Common myeloid progenitor, CD34-positive (primary cell): Measurements from ENCODE around the gene NPRL2.
"Not testable (repeated sequence)": the region's sequence is repeated elsewhere in the genome, so short reads cannot be mapped to it uniquely, and the experiment has no call there.

Experiments
- CTCF ChIA-PET: fragments of 350-600 bp; sonication (Branson Sonifier 250); formaldehyde crosslinking; loops from one replicate; lab custom pipeline; 2021; ENCODE audit warnings: antibody characterized with exemption; lab: Charles Lee
- POLR2A ChIA-PET: fragments of 350-600 bp; sonication (Branson Sonifier 250); formaldehyde crosslinking; loops from one replicate; lab custom pipeline; 2021; ENCODE audit warnings: antibody characterized with exemption; lab: Charles Lee
- DNase-seq, 3 donors: peaks; one replicate each; pipeline versions ENCODE4 v3.0.0 to v3.0.0-alpha.2; 2013
- H3K27ac ChIP-seq, 2 experiments: 1 replicate in 1 of 2; 2 replicates in 1 of 2; pipeline ENCODE4 v1.7.0; 2013; ENCODE audit warnings: inconsistent platforms in 2 of 2, low read length in 2 of 2, mild to moderate bottlenecking in 2 of 2, low read depth in 1 of 2, moderate library complexity in 1 of 2; ENCODE audit not compliant: severe bottlenecking in 2 of 2, insufficient read depth in 1 of 2, poor library complexity in 1 of 2
- H3K27me3 ChIP-seq, 5 experiments: replicated peaks in 2 of 5; 1 replicate in 3 of 5; 2 replicates in 2 of 5; pipeline versions ENCODE4 v1.6.1 to v1.7.0; 2013; ENCODE audit warnings: low read length in 4 of 5, mild to moderate bottlenecking in 2 of 5, moderate library complexity in 2 of 5, inconsistent platforms in 1 of 5; ENCODE audit not compliant: insufficient read depth in 5 of 5, control insufficient read depth in 4 of 5
- H3K36me3 ChIP-seq, 4 experiments: 1 replicate in 2 of 4; 2 replicates in 2 of 4; pipeline versions ENCODE4 v1.6.1 to v1.7.0; 2013; ENCODE audit warnings: low read length in 3 of 4, control low read depth in 1 of 4, mild to moderate bottlenecking in 1 of 4; ENCODE audit not compliant: control insufficient read depth in 4 of 4, insufficient read depth in 4 of 4
- H3K4me1 ChIP-seq, 4 experiments: 1 replicate in 3 of 4; 2 replicates in 1 of 4; pipeline versions ENCODE4 v1.6.1 to v1.7.1; 2013; ENCODE audit warnings: low read length in 3 of 4, mild to moderate bottlenecking in 3 of 4, control low read depth in 1 of 4, inconsistent platforms in 1 of 4, moderate library complexity in 1 of 4; ENCODE audit not compliant: control insufficient read depth in 4 of 4, insufficient read depth in 4 of 4; ENCODE audit errors: control extremely low read depth in 1 of 4
- H3K4me3 ChIP-seq, 7 experiments: 1 replicate in 4 of 7; 2 replicates in 3 of 7; pipeline versions ENCODE4 v1.5.1 to v1.7.0; 2013; ENCODE audit warnings: mild to moderate bottlenecking in 7 of 7, low read length in 6 of 7, moderate library complexity in 6 of 7, inconsistent platforms in 2 of 7, low read depth in 2 of 7, control low read depth in 1 of 7; ENCODE audit not compliant: insufficient read depth in 4 of 7, control insufficient read depth in 1 of 7; ENCODE audit errors: extremely low read depth in 1 of 7
- H3K9me3 ChIP-seq, 5 experiments: 1 replicate in 4 of 5; 2 replicates in 1 of 5; pipeline versions ENCODE4 v1.6.1 to v1.7.1; 2013; ENCODE audit warnings: low read length in 4 of 5, mild to moderate bottlenecking in 2 of 5, inconsistent platforms in 1 of 5, low read depth in 1 of 5, moderate library complexity in 1 of 5; ENCODE audit not compliant: control insufficient read depth in 4 of 5, insufficient read depth in 2 of 5; ENCODE audit errors: control extremely low read depth in 1 of 5
- WGBS: methylation state at CpG from one replicate; pipeline ENCODE4 v1.1.5; 2013; ENCODE audit not compliant: insufficient coverage; 5-methylcytosine and 5-hydroxymethylcytosine counted together

NPRL2 gene

GRCh38 chr3:50314816-50315215 lies 35.8 kb downstream of the NPRL2 start:
- Histone ChIP-seq H3K9me3 (no peaks in the 10 kb centered on the region), H3K27ac (no peak overlapping the region), H3K4me1 (peaks cover 2 to 25% (median 22%) of the 10 kb centered on the region in 4 experiments), H3K27me3 (no peaks in the 10 kb centered on the region), H3K4me3 (no peak overlapping the region), H3K36me3 (peaks cover 0 to 37% (median 10%) of the 10 kb centered on the region in 4 experiments)
- CTCF ChIA-PET: interaction anchor here (0.6 to 11.6 kb wide), 7 partner anchors 9 to 169 kb away, joined by 3 to 105 read pairs (median 5); partner anchors contain the start of genes HYAL1 and TUSC2
- POLR2A ChIA-PET: interaction anchor here (1.0 kb wide), 1 partner anchor 15 kb away, joined by 3 read pairs; no protein-coding TSS in a partner anchor
- WGBS: 90% methylated on average over 2 of the region's 4 CpGs
- no peak for DNase-seq

DNA sequence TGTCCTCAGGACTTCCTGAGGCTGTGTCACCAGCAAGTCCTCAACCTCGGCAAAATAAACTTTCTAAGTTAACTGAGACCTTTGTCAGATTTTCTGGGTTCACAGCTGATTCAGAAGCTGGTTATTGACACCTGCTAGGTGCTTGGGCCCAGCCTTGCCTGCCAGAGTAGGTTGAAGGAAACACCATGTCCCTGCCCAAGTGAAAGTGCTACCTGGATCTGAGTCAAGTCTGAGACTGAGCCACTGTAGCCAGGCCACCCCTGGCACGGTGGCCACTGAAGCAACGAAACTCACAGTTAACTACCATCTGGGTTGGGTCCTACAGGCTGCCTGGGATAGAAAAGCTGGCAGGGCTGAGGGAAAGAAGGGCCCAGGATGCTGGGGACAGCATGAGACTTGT lies 36.2 kb downstream of the NPRL2 start:
- WGBS: 96% methylated on average over 3 of the region's 3 CpGs
- Histone ChIP-seq H3K4me3 (no peak overlapping the region), H3K9me3 (no peaks in the 10 kb centered on the region), H3K36me3 (peaks cover 0 to 33% (median 10%) of the 10 kb centered on the region in 4 experiments), H3K4me1 (peaks cover 2 to 20% (median 18%) of the 10 kb centered on the region in 4 experiments), H3K27me3 (no peaks in the 10 kb centered on the region), H3K27ac (no peak overlapping the region)
- ChIA-PET CTCF (interaction anchor here (1.3 to 11.6 kb wide), 5 partner anchors 8 to 40 kb away, joined by 3 to 105 read pairs (median 8); partner anchors contain the start of genes HYAL1 and TUSC2), POLR2A (no interaction called here)
- no peak for DNase-seq

- H3K27ac ChIP-seq, CTCF ChIA-PET, H3K4me3 ChIP-seq, H3K9me3 ChIP-seq, POLR2A ChIA-PET, H3K27me3 ChIP-seq, H3K4me1 ChIP-seq, DNase-seq: not testable (repeated sequence)
- 98% methylated on average over 6 of the region's 32 CpGs for WGBS
- peaks cover 0 to 11% (median 5%) of the 10 kb centered on the region in 4 experiments for H3K36me3 ChIP-seq
Measured at GRCh38 chr3:50312041-50312440, 38.5 kb downstream of the NPRL2 start.

- Histone ChIP-seq H3K27me3 (no peaks in the 10 kb centered on the region), H3K4me1 (peaks cover 5 to 11% (median 10%) of the 10 kb centered on the region in 4 experiments), H3K36me3 (peaks cover 0 to under 1% (median 0%) of the 10 kb centered on the region in 4 experiments), H3K27ac (no peak overlapping the region), H3K4me3 (no peak overlapping the region), H3K9me3 (peaks cover 0 to 5% (median 2%) of the 10 kb centered on the region in 5 experiments)
- POLR2A ChIA-PET: no interaction called here
- CTCF ChIA-PET: interaction anchor here (1.0 to 9.6 kb wide), 3 partner anchors 15 to 23 kb away, joined by 4 to 105 read pairs (median 6); partner anchors contain the start of gene HYAL2
- no peak for DNase-seq
Measured at GRCh38 chr3:50304601-50305000, 46.0 kb downstream of the NPRL2 start.

DNA sequence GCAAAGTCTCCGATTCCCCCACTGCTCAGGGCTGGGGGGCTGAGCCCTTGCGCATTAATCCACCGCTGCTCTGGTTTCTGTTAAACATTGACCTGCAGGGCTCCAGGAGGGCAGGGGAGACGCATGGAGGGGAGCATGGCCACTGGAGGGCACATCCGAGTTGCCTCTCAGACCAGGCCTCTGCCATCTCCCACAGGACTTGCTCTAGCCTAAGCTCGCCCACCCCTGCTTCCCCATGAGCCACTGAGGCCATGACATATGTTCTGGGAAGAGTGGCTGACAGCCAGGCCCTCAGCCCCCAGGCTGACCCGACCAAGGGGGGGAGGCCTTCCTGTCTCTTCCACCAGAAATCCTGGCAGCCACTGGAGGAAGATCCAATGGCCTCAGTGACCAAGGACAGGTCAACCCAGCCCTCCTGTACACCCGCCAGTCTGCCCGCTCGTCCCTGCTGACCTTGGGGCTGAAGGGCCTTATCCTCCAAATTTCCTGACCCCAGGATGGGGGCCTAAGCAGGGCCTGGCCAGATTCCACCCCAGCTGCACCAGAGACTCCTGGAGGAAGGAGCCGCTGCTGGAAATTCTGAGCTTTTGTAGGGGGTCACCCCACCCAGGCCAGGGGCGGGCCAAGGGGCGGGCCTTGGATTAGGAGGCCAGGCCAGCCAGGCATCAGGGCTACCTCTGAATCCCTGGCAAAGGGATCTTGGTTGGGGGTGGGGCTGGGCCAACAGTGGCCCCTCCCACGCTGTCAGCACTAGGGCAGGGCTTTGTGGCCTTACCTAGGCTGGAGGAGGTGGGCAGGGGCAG lies 47.4 kb downstream of the NPRL2 start, which contains the start of gene HYAL1:
Gene HYAL1, minus strand, starts transcription at position 562 of the 803 bp plus-strand sequence. CDS start 618 bp downstream, outside the sequence.
- 78% methylated on average over 8 of the region's 14 CpGs for WGBS
- no peaks in the 10 kb centered on the region for H3K27me3 ChIP-seq
- ChIA-PET CTCF (interaction anchor here (1.5 to 9.6 kb wide), 3 partner anchors 11 to 25 kb away, joined by 4 to 105 read pairs (median 8); partner anchors contain the start of genes HYAL2, IFRD2 and TUSC2), POLR2A (interaction anchor here (1.7 kb wide), 1 partner anchor 25 kb away, joined by 5 read pairs; the partner anchor contains the start of gene TUSC2)
- peak within 1 kb of the TSS in 1 of 2 experiments; percentile 58 for H3K27ac ChIP-seq
- peak in 1 of 3 donors; percentile 38 for DNase-seq
- H3K4me1 ChIP-seq: peaks cover 5 to 21% (median 20%) of the 10 kb centered on the region in 4 experiments
- H3K36me3 ChIP-seq: no peaks in the 10 kb centered on the region
- H3K9me3 ChIP-seq: peaks cover 0 to 4% (median 2%) of the 10 kb centered on the region in 5 experiments
- no peak within 1 kb of the TSS for H3K4me3 ChIP-seq

GRCh38 chr3:50302095-50303012 lies 48.2 kb downstream of the NPRL2 start:
- Histone ChIP-seq H3K4me1 (peaks cover 7 to 29% (median 29%) of the 10 kb centered on the region in 4 experiments), H3K4me3 (no peak overlapping the region), H3K27ac (no peak overlapping the region), H3K27me3 (no peaks in the 10 kb centered on the region), H3K36me3 (peaks cover 0 to 4% (median 1%) of the 10 kb centered on the region in 4 experiments), H3K9me3 (peaks cover 0 to 2% (median 0%) of the 10 kb centered on the region in 5 experiments)
- WGBS: 95% methylated on average over 31 of the region's 32 CpGs
- DNase-seq: no peak
- ChIA-PET POLR2A (interaction anchor here (1.7 kb wide), 1 partner anchor 26 kb away, joined by 5 read pairs; the partner anchor contains the start of gene TUSC2), CTCF (interaction anchor here (1.5 to 9.6 kb wide), 3 partner anchors 10 to 26 kb away, joined by 4 to 105 read pairs (median 8); partner anchors contain the start of genes HYAL2, IFRD2 and TUSC2)
